Spleen (tissue), 7 donors: ENCODE data around the gene VSNL1.

ENCODE experiments used
- POLR2A ChIP-seq, 3 donors: fragments of 450-650 bp; IDR thresholded peaks; one replicate each; pipeline ENCODE4 v1.5.1; 2017; ENCODE audit warnings: antibody characterized with exemption in 3 of 3, mild to moderate bottlenecking in 1 of 3
- POLR2AphosphoS5 ChIP-seq, 3 donors: sonication (generic); formaldehyde crosslinking; IDR thresholded peaks; one replicate each; pipeline ENCODE4 v1.5.1; 2017; ENCODE audit warnings: antibody characterized with exemption in 3 of 3
- TF ChIP-seq, protein P1 (sequence below), 11 experiments: fragments of 200-600 bp in 7 of 11; fragments of 450-650 bp in 4 of 11; sonication (generic) in 4 of 11; IDR thresholded peaks in 8 of 11; conservative IDR thresholded peaks in 3 of 11; 1 replicate in 7 of 11; 2 replicates in 4 of 11; pipeline versions ENCODE4 v1.4.0 to v1.8.0; 2016 to 2021; ENCODE audit warnings: antibody characterized with exemption in 11 of 11, inconsistent platforms in 4 of 11, mild to moderate bottlenecking in 1 of 11
- donor health status: DM: no; HTN: no; CAD: no; lungs with moderate emphysema.
- donor health status: DM: no; HTN: no; CAD: no.
- donor health status: DM: no; HTN: no; CAD: no.

DNA sequence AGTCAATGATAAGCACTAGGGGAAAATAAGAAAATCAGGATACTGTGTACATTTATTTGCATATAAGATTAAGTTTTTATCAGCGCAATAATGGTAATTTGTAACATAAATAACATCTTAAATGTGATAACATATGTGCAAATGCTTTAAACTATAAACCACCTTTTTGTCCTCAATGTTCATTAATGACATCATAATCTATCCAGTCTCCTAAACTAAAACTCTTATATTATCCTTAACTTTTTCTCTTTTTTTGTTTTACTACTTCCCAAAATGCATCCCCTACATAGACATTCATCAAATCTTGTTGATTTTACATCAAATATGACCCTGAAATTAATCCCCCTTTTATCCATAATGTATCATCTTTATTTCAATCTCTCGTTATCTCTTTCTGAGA lies 18.9 kb upstream of the VSNL1 start:
- TF ChIP-seq, protein P1, sequence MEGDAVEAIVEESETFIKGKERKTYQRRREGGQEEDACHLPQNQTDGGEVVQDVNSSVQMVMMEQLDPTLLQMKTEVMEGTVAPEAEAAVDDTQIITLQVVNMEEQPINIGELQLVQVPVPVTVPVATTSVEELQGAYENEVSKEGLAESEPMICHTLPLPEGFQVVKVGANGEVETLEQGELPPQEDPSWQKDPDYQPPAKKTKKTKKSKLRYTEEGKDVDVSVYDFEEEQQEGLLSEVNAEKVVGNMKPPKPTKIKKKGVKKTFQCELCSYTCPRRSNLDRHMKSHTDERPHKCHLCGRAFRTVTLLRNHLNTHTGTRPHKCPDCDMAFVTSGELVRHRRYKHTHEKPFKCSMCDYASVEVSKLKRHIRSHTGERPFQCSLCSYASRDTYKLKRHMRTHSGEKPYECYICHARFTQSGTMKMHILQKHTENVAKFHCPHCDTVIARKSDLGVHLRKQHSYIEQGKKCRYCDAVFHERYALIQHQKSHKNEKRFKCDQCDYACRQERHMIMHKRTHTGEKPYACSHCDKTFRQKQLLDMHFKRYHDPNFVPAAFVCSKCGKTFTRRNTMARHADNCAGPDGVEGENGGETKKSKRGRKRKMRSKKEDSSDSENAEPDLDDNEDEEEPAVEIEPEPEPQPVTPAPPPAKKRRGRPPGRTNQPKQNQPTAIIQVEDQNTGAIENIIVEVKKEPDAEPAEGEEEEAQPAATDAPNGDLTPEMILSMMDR (IDR thresholded peaks at IDR 0.05 in 8 of 11, conservative IDR thresholded peaks at IDR 0.05 in 3 of 11) = no peak
- no peak for TF ChIP-seq POLR2A (IDR thresholded peaks at IDR 0.05)
- TF ChIP-seq POLR2AphosphoS5 (IDR thresholded peaks at IDR 0.05) = no peak
